GM23248 (cell line): ENCODE results near the gene PATJ. TPM values are rescaled to one million over a fixed set of nuclear protein-coding genes. Genes with fewer than 3 reads are reported as not detected.

Experiments
- DNase-seq: peaks from one replicate; pipeline ENCODE4 v3.0.0-alpha.2; 2015
- H2AFZ ChIP-seq: fragments of 200-600 bp; sonication (generic); 2 replicates; pipeline ENCODE4 v1.6.1; 2016; ENCODE audit warnings: antibody characterized with exemption
- H3F3A ChIP-seq: fragments of 200-600 bp; sonication (generic); 2 replicates; pipeline ENCODE4 v1.6.1; 2016; ENCODE audit warnings: mild to moderate bottlenecking, antibody characterized with exemption, mixed run types; ENCODE audit not compliant: insufficient read depth
- H3K27ac ChIP-seq: fragments of 200-600 bp; sonication (generic); 2 replicates; pipeline ENCODE4 v1.5.1; 2016; ENCODE audit warnings: mild to moderate bottlenecking
- H3K27me3 ChIP-seq: fragments of 200-600 bp; sonication (generic); replicated peaks from 2 replicates; pipeline ENCODE4 v1.6.1; 2016; ENCODE audit warnings: mild to moderate bottlenecking; ENCODE audit not compliant: insufficient read depth
- H3K36me3 ChIP-seq: fragments of 200-600 bp; sonication (generic); 2 replicates; pipeline ENCODE4 v1.6.1; 2016; ENCODE audit warnings: low read depth, mild to moderate bottlenecking
- H3K4me1 ChIP-seq: fragments of 200-600 bp; sonication (generic); 2 replicates; pipeline ENCODE4 v1.6.1; 2016; ENCODE audit warnings: mild to moderate bottlenecking; ENCODE audit not compliant: insufficient read depth
- H3K4me2 ChIP-seq: fragments of 200-600 bp; sonication (generic); one replicate; pipeline ENCODE4 v1.6.1; 2016; ENCODE audit warnings: mild to moderate bottlenecking; ENCODE audit not compliant: unreplicated experiment
- H3K4me3 ChIP-seq: fragments of 200-600 bp; sonication (generic); 2 replicates; pipeline ENCODE4 v1.5.1; 2016; ENCODE audit warnings: mild to moderate bottlenecking
- H3K79me2 ChIP-seq: fragments of 200-600 bp; sonication (generic); 2 replicates; pipeline ENCODE4 v1.6.1; 2016; ENCODE audit warnings: mild to moderate bottlenecking; ENCODE audit not compliant: insufficient read depth
- H3K9ac ChIP-seq: fragments of 200-600 bp; sonication (generic); 2 replicates; pipeline ENCODE4 v1.6.1; 2016; ENCODE audit warnings: mild to moderate bottlenecking
- H3K9me2 ChIP-seq: fragments of 200-600 bp; sonication (generic); 2 replicates; pipeline ENCODE4 v1.6.1; 2016; ENCODE audit warnings: mixed run types, mild to moderate bottlenecking, moderate library complexity; ENCODE audit not compliant: insufficient read depth
- H3K9me3 ChIP-seq: fragments of 200-600 bp; sonication (generic); one replicate; pipeline ENCODE4 v1.6.1; 2017; ENCODE audit warnings: low read depth
- H4K20me1 ChIP-seq: fragments of 200-600 bp; sonication (generic); 2 replicates; pipeline ENCODE4 v1.6.0; 2016; ENCODE audit not compliant: insufficient read depth
- EZH2 ChIP-seq: fragments of 200-600 bp; sonication (generic); IDR thresholded peaks from 2 replicates; pipeline ENCODE4 v1.6.1; 2018; ENCODE audit warnings: antibody characterized with exemption, mild to moderate bottlenecking; ENCODE audit not compliant: insufficient read depth, poor library complexity, severe bottlenecking
- EZH2phosphoT487 ChIP-seq: fragments of 200-600 bp; sonication (generic); IDR thresholded peaks from 2 replicates; pipeline ENCODE4 v1.6.1; 2018; ENCODE audit warnings: antibody characterized with exemption, moderate library complexity, mild to moderate bottlenecking, low read depth; ENCODE audit not compliant: insufficient read depth
- WGBS, 2 experiments: methylation state at CpG; one replicate each; pipeline ENCODE4 v1.1.6; 2015 to 2017; ENCODE audit warnings: low lambda C conversion rate in 2 of 2, low coverage in 1 of 2; ENCODE audit errors: missing lambda C conversion rate in 2 of 2; 5-methylcytosine and 5-hydroxymethylcytosine counted together
- in situ Hi-C: fragments of 300-500 bp; cut with MboI; formaldehyde crosslinking; loops from 2 replicates; pipeline ENCODE4 v1.15.0; 2020
- polyA plus RNA-seq: library from polyadenylated mRNA; unstranded; fragments of >200 nt; fragmentation: Nextera tagmentation; extraction: Ambion mirVana; gene quantifications from 2 replicates; pipeline ENCODE4 v1.2.1, GENCODE V29; 2016
- total RNA-seq: library from RNA; depleted of rRNA; stranded (reverse); fragments of >200 nt; shearing (Covaris generic); gene quantifications from 2 replicates; pipeline ENCODE4 v1.2.3, GENCODE V29; 2014; rRNA removed

The PATJ gene
- total RNA-seq (5.3 and 6.8 TPM in 2 replicates), polyA plus RNA-seq (4.4 and 6.1 TPM in 2 replicates)

- DNase-seq, result peak; percentile 49
Measured at GRCh38 chr1:61741711-61742619, at the start of gene PATJ. PATJ (plus strand) TSS chr1:61742480; CDS start chr1:61762893, 20,413 bp downstream.

GRCh38 chr1:61699911-61700851 is 42.1 kb upstream of the PATJ start:
- Histone ChIP-seq H2AFZ (no peak overlapping the region), H3K79me2 (0 out of 2 replicates have a peak, but pooled peaks cover 1% of the 10 kb centered on the region), H3K27ac (no peak overlapping the region), H3K9me2 (no peaks in the 10 kb centered on the region), H3K9me3 (no peaks in the 10 kb centered on the region), H3K27me3 (no peaks in the 10 kb centered on the region), H4K20me1 (no peaks in the 10 kb centered on the region), H3F3A (0 out of 2 replicates have a peak, but pooled peaks cover under 1% of the 10 kb centered on the region), H3K4me3 (no peak overlapping the region), H3K9ac (no peak overlapping the region), H3K4me2 (no peak overlapping the region), H3K36me3 (peaks cover 51% of the 10 kb centered on the region), H3K4me1 (no peaks in the 10 kb centered on the region)
- TF ChIP-seq EZH2phosphoT487, result no peak
- TF ChIP-seq EZH2, result no peak
- in situ Hi-C loops, result no loop called here
- DNase-seq, result no peak
- WGBS, 2 experiments, result 93 to 96% methylated on average over 3 of the region's 3 CpGs

More at GRCh38 chr1:61741711-61742619, at the start of gene PATJ:
- Histone ChIP-seq H3K27ac (peak within 1 kb of the TSS; percentile 67), H3K79me2 (no peaks in the 10 kb centered on the region), H3K4me1 (peaks cover 7% of the 10 kb centered on the region), H3K27me3 (no peaks in the 10 kb centered on the region), H3F3A (peaks cover 12% of the 10 kb centered on the region; the same call in 1 of the 2 replicates), H2AFZ (peak within 1 kb of the TSS; percentile 93), H3K36me3 (no peaks in the 10 kb centered on the region), H4K20me1 (no peaks in the 10 kb centered on the region), H3K4me2 (peak within 1 kb of the TSS; percentile 77), H3K4me3 (peak within 1 kb of the TSS; percentile 86), H3K9me2 (no peaks in the 10 kb centered on the region), H3K9ac (peak within 1 kb of the TSS; percentile 95), H3K9me3 (no peaks in the 10 kb centered on the region)
- 7 to 22% methylated on average over 15 to 52 of the region's 54 CpGs for WGBS, 2 experiments
- in situ Hi-C loops, result no loop called here
- no peak for TF ChIP-seq EZH2phosphoT487
- TF ChIP-seq EZH2, result no peak

DNA sequence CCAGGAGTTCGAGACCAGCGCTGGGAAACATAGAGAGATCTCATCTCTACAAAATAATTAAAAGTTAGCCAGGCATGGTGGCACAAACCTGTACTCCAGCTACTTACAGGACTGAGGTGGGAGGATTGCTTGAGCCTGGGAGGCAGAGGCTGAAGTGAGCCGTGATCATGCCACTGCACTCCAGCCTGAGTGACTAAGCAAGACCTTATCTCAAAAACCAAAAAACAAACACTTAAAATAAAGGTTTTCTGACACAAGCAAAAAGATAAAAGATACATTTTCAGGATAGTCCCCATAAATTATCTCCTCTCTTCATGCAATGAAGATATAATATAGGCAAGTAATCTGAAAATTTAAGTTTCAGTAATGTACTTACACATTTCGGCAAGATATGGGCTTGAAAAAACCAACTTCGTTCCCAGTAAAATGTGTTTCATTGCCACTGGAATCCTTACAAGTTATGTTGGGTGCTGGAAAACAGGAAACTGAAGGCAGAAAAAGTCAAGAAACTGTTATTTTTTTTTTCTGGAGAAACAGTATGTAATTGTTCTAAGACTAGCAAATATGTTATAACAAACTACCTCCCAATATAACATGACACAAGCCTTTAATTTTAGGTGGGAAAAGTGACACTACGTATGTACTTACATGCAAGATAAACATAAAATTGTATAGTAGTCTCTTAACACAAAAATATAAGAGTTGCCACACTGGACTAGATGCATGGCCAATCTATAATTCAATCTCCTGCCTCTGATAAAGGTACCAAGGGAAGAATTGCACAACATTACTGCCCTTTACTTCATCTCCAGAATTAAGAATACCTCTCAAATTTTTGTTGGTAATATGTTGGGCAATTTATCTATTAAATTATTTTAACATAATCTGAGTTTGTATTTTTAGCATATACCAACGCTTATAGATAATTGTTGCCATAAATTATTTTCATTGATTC is 33.0 kb upstream of the PATJ start:
- Histone ChIP-seq H2AFZ (no peak overlapping the region), H3K27me3 (no peaks in the 10 kb centered on the region), H4K20me1 (no peaks in the 10 kb centered on the region), H3K36me3 (peaks cover 35% of the 10 kb centered on the region), H3K4me2 (no peak overlapping the region), H3K9me3 (no peaks in the 10 kb centered on the region), H3K4me1 (no peaks in the 10 kb centered on the region), H3K4me3 (no peak overlapping the region), H3K9ac (no peak overlapping the region), H3K79me2 (peaks cover 67% of the 10 kb centered on the region), H3K9me2 (no peaks in the 10 kb centered on the region), H3K27ac (no peak overlapping the region), H3F3A (no peaks in the 10 kb centered on the region)
- no peak for DNase-seq
- in situ Hi-C loops, result no loop called here
- 95 to 98% methylated on average over 7 of the region's 7 CpGs for WGBS, 2 experiments
- no peak for TF ChIP-seq EZH2phosphoT487
- TF ChIP-seq EZH2, result no peak
